HG03342 (cell line): ENCODE results near the gene VKORC1.

ENCODE experiments used
- ATAC-seq: cut with Tn5 transposase; IDR thresholded peaks from one replicate; pipeline ENCODE4 v1.9.1; 2021; ENCODE audit warnings: mild to moderate bottlenecking, moderate library complexity; ENCODE audit not compliant: unreplicated experiment

Gene VKORC1

GRCh38 chr16:31067342-31067741, 27.3 kb downstream of the VKORC1 start:
- ATAC-seq: no peak

- no peak for ATAC-seq
These were observed 29.6 kb downstream of the VKORC1 start for GRCh38 chr16:31064882-31065461.

DNA sequence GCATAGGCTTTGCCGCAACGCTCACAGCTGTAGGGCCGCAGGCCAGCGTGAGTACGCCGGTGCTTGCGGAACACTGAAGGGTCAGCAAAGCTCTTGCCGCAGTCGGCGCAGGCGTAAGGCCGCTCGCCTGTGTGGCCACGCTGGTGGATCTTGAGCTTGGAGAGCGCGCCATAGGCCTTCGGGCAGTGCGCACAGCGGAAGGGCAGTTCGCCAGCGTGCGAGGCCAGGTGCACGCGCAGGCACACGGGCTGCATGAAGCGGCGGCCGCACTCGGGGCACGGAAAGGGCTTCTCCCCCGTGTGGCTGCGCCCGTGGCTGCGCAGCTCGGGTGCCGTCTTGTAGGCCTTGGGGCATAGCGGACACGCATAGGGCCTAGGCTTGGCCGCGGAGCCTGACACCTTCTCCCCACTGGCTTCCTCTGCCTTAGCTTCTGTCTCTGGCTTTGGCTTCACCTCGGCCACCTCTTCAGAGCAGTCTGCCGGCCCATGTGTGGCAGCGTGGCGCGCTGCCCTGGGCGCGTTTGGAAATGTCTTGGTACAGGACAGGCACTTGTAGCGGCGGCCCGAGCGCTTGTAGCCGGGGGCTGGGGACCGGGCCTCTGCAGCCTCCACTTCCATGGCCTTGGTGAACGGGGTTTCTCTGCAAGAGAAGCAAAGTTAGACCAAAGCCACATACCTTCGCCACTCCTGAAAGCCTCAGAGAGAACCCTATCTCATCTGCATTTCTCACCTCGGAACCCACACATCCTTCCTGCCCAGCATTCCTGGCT, 30.6 kb downstream of the VKORC1 start:
- no peak for ATAC-seq

- ATAC-seq: no peak
These were observed 31.1 kb downstream of the VKORC1 start for GRCh38 chr16:31063495-31063842.

- no peak for ATAC-seq
These were observed 32.7 kb downstream of the VKORC1 start for GRCh38 chr16:31061813-31062440.

DNA sequence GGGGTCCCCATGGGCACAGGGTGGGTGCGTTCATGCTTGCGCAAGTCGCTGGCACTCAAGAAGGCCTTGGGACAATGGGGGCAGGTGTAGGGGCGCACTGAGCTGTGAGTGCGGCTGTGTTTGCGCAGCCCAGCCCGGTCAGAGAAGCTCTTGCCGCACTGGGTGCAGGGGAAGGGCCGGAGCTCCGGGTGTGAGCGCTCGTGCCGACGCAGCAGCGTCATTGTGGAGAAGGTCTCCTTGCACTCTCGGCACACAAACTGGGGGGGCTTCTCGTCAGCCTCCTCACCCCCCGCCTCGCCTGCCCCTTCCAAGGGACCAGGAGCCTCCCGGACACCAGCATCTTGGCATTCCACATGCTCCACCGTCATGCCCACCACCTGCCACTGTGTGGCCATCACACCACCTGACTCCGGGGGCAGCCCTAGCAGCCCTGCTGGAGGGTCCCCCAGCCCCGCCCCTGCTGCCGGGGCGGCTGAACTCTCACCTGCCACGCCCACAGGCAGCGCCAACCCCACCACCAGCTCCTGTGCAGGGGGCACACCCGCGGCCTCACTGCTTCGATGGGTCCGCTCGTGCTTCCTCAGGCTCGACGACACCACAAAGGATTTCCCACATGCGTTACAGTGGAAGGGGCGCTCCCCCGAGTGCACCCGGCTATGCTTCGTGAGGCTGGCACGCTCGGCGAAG, 33.3 kb downstream of the VKORC1 start:
- ATAC-seq: no peak

DNA sequence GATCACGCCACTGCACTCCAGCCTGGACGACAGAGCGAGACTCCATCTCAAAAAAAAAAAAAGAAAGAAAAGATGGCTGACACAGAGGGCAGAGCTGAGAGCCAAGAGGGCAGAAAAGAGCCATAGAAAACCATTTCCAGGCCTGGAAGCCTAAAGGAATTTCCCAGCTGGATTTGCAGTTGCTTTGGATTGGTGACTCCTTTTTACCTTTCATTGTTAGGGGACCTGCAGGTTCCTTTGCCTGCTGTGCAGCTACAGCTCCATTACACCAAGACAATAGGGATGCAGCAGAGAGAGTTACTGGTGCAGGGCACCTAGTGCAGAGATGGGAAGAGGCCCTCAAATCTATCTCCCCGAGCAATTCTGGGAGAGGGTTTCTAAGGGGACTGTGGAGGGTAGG, 39.0 kb downstream of the VKORC1 start:
- no peak for ATAC-seq

DNA sequence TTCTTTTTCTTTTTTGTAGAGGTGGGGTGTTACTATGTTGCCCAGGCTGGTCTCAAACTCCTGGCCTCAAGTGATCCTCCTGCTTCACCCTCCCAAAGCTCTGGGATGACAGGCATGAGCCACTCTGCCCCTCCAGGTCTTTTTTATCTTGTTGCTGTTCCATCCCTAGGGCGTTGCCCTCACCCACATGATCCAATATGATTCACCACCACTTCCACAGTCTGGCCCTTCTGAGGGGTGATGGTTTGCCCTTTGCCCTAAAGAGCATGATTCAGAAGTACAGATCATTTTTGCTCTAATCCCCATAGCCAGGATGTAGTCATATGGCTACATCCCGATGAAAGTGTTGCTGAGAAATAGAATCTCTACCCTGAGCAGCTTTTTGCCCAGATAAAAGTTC, 42.5 kb downstream of the VKORC1 start:
- ATAC-seq: no peak

DNA sequence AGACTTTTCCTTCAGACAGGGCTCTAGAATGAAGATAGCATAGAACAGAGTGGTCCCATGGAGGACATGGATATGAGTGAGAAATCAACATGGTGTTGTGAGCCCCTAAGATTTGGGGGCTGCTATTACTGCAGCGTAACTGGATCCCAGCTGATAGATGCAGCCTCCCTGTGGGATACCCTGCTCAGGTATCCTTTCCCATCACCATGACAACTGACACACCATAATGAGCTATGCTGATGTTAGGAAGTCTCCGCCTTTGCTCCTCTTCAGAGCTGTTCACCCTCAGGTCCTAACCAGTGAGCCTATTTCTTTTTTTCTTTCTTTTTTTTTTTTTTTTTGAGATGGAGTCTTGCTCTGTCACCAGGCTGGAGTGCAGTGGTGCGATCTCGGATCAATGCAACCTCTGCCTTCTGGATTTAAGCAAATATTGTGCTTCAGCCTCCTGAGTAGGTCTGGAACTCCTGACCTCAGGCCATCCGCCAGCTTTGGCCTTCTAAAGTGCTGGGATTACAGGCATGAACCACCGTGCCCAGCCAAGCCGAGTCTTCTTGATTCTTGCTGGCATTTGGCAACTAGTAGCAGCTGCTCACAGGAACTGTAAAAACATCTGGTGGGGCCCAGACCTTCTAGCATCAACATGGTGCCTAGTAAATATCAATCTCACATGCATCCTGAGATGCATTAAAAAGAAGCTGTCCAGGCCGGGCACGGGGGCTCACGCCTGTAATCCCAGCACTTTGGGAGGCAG, 44.1 kb downstream of the VKORC1 start:
- no peak for ATAC-seq

DNA sequence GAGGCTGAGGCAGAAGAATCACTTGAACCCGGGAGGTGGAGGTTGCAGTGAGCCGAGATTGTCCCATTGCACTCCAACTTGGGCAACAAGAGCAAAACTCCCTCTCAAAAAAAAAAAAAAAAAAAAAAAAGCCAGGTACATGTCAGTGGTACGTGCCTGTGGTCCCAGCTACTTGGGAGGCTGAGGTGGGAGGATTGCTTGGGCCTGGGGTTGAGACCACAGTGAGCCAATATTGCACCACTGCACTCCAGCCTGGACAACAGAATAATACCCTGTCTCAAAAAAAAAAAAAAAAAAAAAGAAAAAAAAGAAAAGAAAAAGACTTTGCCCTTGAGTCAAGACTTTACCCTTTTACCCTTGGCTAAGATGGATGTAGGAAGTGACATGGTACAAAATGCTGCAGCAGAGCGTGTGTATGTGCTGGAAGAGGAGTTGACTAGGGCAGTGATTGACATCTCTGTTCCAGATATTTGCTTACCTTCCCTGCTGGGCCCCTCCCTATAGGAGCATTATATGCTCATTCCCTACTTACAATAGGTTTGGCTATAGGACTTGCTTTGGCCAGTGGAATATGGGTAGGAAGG, 50.6 kb downstream of the VKORC1 start:
- ATAC-seq: no peak

DNA sequence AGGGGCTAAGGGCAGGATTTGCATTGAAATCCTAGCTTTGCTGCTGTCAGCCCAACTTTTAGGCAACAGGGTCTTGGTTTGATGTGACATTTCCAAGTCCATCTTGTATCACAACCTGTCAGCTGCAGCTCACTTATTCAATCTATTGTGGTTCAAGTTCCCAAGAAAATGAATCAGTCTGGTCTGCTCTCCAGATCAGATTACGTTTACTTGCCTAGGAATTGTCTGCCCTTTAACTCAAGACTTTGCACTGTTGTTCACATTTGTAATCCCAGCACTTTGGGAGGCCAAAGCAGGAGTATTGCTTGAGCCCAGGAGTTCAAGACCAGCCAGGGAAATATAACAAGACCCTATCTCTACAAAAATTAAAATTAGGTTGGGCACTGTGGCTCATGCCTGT, 51.2 kb downstream of the VKORC1 start:
- ATAC-seq: no peak

- ATAC-seq: no peak
These were observed 51.7 kb downstream of the VKORC1 start for GRCh38 chr16:31042866-31043265.
